ENCODE results near the gene SDCCAG8.

SDCCAG8 gene

DNA sequence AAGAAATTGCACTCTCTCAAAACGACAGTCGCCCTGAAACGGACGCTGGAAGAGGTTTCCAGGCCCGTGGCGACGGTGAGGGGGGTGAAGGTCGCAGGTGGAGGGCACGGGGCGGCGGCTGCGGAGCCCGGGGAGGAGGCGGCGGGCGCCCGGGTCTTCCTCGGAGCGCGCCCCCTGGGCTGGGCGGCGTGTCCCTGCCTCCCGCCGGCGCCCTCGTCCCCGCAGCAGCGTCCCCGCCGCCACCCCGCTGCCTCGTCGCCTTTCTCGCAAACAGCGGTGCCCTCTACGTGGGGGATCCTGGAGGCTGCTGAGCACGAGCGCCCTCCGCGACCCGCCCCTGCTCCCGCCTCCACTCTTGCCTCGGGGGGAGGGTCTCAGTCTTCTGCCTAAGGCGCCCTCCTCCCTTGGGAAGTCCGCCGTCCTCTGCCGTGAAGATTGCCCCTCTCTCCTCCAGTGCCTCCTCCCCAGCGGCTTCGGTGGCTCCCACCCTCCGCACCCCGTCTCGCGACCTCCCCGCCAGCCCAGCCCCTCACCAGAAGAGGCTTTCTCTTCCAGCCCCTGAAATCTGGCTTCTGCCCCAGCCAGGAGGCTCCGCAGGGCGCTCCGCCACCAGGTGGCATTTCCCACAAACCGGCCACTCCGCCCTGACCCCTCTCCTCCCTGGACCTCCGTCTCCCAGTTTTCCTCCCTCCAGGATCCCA lies 227.4 kb downstream of the SDCCAG8 start:
- no peak for DNase-seq (ENCODE audit: low spot score)

DNA sequence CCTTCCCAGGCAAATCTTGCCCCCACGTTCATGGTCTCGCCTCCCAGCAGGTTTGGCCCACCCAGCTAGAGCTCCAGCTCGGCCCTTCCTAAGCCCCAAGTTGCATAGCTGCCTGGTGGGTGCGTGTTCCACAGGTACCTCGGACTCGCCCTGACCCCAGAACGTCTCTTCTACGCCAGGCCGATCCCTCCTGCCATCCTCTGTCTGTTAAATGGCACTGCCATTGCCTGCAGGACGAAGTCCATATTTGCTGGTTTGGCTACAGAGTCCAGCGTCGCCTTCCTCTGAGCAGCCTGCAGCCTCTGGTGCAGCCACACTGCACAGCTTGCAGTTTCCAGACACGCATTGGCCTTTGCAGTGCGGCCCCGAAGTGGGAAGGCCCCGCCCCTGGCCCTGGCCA lies 228.1 kb downstream of the SDCCAG8 start:
- no peak for DNase-seq (ENCODE audit: low spot score)

DNA sequence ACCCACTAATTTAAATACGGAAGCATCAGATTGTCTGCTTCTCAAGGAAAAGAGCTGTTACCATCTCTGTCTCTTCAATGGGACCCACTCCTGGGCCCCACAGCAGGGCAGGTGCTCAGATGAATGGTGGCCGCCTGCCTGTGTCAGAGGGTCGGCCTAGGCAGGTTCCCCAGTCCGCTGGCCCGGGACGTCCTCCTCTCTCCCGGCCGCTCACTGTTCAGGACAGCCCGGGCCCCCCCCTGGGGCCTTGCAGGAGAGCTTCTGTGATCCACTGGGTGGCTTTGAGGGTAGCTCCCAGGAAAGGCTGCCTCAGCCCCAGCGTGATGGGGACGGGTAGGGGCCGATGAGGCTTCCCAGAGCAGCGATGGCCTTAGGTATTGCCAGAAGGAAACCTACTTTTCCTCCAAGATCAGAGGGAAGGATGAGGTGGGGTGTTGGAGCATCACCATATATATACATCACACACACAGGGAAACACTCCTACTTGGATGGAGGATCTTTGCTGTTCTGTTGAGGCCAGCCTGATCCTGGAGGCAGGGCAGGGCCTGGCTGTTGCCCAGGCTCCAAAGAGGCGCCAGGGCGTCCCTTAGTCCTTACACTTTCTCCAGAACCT lies 231.3 kb downstream of the SDCCAG8 start:
- no peak for DNase-seq (ENCODE audit: low spot score)

DNA sequence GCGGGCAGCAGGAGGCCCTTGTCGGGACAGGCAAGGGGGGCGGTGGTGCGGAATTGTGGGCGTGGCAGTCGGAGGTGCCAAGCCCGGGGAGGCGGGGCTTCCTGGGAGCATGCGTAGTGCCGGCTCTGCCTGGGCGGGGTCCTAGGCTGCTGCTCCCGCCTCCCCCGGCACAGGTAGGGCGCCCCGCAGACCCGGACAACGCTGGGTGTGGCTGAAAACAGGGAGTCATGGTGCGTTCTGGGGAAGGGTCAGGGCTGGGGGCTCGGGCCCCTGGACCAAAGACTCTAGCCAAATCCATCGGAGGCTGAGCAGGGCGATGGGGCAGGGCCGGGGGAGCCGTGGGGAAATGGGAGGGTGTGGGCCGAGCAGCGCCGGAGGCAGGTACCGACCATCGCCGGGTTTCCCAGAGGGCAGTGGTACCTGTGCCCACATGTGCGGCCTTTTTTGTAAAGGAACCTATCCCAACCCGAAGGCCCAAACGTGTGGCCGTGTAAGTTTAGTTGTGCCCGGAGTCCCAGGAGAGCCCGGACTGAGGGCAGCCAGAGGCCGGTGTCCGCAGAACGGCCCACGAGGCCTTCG lies 231.9 kb downstream of the SDCCAG8 start:
- DNase-seq (ENCODE audit: low spot score), result no peak

DNA sequence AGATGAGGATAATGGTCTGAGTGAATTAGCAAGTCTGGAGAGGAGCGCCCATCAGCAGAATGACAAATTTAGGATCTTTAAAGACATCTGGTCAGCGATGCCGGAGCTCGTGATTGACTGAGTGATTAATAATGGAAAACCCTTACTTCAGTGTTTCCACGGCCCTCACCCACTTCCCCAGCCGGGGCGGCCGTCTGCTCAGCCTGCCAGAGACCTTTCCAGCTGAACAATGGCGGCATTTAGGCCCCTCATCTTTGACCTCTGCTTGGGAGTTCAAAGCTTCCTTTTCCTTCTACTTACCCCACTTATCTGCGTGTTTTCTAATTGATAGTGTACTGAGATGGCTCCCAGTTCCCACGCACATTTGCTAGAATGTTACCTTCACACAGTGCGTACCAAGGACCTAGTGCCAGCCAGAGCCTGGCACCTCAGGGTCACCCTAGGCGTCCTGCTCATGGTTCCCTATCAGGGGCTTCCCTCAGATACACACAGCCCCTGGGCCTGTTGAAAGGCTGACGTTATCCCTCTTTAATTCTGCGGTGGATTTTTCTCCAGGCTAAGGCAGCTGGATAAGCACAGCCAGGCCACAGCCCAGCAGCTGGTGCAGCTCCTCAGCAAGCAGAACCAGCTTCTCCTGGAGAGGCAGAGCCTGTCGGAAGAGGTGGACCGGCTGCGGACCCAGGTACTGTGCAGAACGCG lies 232.8 kb downstream of the SDCCAG8 start:
- no peak for DNase-seq (ENCODE audit: low spot score)

DNA sequence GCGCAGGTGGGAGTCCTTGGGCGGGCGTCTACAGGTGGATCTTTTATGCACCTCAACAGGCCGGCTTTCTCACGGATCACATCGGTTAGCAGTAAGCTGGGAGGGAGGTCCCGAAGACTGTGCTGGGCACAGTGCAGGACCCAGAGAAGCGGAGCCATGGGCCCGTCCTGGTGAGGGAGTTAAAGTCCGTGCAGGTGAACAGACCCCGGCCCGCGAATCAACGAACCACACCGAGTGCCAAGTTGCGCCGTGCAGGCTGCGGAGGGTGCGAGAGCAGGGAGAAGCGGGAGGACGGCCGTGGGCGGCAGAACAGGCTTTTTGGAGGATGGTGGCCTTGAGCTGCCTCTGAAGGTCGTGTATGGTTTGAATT lies 233.3 kb downstream of the SDCCAG8 start:
- DNase-seq (ENCODE audit: low spot score), result no peak

DNA sequence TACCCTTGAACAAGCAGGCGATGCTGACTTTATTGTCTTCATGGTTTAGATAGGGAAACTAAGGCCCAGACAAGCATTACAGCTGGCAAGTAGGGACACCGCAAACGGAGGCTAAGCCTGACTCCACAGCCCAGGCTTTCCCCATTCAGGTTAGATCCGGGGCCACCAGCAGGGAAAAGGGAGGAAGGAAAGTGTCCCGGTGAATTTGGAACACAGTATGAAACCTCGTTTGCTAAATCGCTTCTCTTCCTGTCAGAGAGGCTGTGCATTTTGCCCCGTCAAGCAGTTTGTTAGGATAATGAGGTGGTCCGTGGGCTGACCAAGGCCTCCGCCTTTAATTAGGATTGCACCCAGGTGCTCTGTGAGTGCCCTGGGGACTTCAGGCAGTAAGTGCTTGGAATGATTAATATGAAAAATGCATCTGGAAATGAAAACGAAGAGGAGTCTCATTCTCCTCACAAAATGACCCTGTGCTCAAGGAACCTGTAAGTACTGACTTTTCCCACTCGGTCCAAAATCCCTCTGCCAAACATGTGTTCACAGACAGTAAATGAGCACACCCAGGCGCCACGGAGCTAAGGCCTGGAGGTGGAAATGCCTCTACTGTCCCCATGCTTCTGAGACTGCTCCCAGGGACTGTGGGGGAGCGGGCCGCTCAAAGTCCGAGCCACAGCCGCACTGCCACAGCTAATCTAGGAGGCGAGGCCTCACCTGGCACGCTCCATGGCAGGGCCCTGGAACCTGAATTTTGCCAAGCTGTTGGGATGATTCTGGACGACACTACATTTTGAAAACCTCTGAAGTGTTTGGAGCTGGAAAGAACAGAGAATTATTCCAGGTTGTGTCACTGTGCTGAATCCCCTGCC lies 234.1 kb downstream of the SDCCAG8 start:
- DNase-seq (ENCODE audit: low spot score), result no peak

DNA sequence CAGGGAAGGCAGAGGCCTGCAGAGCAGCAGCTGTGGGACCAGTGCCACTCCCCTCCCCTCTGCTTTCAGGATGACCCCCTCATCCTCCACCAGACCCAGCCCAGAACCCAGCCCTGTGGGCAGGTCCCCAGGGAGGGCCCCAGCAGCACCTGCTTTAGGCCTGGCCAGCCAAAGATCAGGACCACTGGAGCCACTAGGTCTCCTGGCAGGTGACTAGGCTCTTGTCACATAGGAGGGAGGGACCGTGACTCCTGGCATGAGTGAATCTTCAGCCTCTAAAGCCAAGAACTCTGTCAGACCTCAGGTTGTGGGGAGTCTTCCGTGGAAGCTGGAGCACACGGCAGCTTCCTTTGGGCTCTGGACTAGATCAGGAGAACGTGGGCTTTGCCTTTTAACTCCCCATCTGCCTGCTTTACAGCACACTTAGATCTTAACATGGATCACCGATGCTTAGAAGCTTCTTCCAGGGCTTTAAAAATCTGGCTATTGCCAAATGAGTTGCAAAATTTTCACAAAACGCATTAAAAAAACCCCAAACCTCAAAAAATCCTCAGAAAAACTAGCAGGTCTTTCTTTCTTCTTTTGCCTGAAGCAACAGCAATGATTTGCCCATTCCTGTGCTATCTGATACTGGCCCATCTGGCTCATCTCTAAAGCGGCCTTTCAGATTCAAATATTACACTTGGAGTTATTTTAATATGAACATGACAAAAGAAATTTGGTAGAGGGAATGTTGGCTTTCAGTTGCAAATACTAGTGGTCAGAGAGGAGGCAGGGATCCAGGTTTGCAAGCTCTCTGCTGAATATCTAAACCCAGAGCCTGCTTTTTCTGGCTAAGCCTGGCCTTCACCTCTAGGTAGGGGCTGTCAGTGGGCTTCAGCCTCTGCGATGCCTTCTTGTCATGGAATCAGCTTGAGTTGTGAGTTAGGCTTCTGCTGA lies 235.2 kb downstream of the SDCCAG8 start:
- DNase-seq (ENCODE audit: low spot score), result no peak

DNA sequence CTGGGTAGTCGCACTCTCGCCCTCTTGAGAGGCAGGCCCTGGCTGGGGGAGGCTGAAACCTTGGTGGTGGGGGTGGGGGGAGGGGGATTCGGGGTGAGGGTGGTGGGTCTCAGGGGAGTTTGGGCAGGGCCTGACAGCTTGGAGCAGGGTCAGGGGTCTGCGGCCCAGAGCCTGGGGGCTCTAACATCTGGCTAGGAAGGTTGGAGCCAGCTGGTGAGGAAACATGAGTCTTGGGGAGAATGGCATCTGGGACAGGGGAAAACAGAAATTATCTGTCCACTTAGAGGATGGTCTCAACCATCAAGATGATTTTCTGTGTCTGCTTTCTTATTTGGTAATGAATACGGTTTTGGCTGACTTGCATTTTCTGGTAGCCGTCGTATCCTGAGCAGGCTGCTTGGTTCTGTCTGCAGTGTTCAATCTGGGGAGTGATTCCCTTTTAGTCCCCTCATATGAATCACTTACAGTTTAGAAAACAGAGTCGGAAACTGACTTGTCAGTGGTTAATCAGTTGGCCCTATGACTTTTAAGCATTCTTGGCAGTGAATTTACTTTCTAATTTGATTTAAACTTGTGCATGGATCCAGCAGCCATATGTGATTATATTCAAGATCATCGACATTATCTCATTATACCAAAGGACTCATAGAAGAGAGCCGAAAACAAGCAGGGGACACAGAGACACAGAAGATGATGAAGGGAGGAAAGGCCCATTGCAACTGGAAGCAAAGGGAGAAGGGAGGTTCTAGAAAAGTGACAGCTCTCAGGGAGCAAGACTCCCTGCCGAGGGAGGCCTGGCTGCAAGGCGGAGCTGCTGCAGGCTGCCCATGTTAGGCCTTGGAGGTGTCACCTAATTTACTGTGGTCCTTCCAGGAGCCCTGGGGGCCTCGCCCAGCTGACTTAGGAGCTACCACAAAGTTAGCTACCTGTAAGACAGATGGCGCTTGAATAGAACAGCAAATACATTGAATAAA lies 237.6 kb downstream of the SDCCAG8 start:
- DNase-seq (ENCODE audit: low spot score), result no peak

DNA sequence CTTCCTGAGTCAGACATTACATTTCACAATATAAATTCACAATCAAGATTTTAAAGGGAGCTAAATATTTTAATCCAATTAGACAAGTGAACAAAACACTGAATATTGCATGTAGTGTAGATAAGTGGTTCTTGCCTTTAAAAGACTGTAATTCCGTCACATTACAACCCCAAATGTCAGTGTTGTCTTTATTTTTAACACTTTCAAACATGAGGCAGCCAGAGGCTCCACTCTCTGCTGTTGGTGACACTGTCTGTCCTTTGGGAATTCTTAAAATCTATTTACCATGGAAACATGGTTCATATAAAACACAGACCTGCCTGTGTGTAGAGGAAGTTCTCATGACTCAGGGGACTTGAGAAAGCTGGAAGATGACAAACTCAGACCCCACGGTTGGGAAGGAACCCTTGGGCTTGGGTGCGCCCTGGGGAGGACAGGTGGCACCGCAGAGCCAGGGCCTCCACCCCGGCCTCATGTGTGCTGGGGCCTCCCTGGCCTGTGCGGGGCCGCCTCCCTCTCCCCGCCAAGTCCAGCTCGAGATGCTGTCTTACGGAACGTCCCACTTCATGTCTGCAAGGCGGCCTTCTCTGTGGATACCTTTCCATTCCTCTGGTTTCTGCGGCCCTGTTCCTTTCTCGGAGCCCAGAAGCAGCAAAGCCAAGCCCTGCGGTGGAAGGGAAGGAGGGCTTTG lies 239.0 kb downstream of the SDCCAG8 start:
- no peak for DNase-seq (ENCODE audit: low spot score)

DNA sequence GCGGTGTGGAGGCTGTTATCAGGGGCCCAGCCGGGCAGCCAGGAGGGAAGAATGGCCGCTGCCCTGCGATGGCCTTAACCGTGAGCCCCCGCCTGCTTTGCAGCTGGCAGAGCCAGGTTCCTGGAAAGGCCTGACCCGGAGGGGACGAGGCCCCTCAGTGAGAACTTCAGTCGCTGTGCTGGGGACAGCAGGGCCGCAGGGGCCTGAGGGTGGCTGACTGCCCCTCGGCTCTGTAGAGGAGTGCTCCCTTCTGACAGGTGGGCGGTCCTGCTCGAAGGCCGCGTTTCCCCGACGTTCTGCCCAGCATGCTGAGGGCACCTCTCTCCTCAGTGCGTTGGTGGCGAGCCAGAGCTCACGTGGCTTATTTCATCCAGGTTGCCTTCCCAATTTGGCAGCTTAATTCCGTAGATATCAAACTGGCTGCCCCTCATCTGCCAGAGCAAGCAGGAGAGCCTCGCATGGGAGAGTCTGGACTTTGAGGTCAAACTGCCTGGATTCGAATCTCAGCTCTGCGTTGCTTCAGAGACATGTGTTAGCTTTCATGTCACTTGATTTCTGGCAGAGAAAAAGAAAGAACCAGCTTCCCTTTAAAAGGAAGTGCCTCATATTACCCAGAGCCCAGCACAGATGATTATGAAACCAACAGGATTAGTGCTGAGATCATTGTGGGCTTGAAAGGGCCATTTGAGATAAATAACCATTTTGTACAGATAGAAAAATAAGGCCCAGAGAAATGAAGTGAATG lies 239.8 kb downstream of the SDCCAG8 start:
- no peak for DNase-seq (ENCODE audit: low spot score)

DNA sequence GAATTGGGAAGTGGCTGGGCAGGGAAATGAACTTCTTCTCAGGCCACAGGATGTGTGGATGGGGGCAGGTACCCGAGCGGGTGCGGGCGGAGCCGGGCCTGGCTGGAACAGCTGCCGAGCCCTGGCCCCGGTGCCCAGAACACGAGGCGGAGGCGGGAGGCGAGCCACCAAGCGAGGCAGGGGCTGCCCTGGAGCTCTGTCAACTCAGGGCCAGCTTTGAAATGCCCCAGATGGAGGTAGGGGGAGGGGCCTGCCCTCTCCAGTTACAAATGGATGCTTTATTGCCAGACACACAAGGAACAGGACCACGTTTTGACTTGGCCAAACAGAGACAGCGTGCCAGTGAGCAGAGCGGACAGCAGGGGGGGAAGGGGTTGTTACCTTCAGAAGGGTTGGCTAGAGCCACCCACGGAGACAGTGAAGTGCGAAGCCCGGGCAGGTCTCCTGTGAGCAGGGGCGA lies 240.4 kb downstream of the SDCCAG8 start:
- DNase-seq (ENCODE audit: low spot score), result peak; percentile 90

DNA sequence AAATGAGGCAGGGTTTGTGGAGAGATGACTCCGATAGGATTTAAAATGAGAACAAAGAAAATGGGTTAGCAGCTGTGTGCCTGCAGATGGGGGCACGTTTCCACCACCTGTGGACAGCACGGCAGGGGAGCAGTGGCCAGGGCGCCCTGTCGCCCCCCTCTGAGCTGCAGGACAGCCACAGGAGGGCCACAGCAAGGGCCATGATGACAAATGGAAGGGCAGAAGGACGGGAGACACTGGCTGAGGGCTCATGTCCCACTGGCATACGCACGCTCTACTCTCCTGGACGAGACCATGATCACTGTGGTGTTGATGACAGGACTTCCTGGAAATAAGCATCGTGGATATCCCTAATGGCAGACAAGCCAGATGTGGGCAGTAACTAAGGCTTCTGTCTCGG lies 241.0 kb downstream of the SDCCAG8 start:
- DNase-seq (ENCODE audit: low spot score), result no peak

DNA sequence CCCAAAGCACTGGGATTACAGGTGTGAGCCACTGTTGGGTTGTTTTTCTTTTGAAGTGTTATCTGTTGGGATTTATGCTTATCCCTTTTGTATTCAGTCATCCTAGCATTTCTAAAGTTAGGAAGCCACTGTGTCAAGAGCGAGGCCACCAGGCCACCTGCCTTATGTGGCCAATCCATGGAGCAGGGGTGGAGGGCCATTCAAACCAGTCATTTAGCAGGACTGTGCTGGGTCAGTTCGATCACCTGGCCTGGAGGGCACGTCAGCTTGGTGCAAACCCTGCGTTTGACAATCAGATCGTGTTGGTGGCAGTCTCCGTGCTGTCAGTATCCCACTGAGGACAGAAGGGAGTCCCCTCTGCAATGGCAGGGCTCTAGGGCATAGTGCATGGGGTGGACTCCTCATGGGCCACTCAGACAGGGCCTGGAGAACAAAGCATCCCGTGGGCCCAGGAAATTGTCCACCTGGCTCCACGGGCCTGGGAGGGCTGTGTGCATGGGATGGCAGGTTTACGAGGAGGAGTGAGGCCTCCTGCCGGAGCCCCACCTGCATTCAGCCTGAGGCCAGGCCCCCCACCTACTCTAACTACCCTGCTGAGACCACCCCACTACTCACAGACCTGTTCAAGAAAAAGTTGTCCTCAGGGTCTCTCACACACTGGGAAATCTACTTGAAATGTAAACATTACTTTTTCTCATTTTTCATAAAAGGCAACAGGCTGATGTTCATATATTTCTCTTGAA lies 242.3 kb downstream of the SDCCAG8 start:
- no peak for DNase-seq (ENCODE audit: low spot score)

DNA sequence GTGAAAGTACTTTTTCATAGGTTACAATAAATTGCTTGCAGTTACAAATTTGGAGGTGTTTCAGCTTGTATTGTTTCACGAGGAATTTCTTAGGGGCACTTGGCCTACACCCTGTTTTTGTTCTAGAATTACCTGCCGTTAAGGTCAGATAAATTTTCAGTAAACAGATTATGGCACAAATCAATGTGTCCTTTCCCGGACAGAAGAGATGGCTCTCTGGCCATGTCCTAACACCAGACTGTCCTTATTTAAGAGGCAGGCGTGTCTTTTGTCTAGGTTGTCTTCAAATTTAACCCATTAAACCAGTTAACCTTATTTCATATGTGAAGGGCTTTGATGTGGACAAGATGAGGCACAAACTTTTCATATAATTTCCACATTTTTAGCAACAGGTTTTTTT lies 243.4 kb downstream of the SDCCAG8 start:
- DNase-seq (ENCODE audit: low spot score), result no peak

DNA sequence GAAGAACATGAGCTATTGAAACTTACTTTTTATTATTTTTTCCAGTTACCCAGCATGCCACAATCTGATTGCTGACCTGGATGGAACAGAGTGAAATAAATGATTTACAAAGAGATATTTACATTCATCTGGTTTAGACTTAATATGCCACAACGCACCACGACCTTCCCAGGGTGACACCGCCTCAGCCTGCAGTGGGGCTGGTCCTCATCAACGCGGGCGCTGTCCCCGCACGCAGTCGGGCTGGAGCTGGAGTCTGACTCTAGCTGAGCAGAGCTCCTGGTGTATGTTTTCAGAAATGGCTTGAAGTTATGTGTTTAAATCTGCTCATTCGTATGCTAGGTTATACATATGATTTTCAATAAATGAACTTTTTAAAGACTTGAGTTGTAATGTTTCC lies 243.9 kb downstream of the SDCCAG8 start:
- DNase-seq (ENCODE audit: low spot score), result no peak

DNA sequence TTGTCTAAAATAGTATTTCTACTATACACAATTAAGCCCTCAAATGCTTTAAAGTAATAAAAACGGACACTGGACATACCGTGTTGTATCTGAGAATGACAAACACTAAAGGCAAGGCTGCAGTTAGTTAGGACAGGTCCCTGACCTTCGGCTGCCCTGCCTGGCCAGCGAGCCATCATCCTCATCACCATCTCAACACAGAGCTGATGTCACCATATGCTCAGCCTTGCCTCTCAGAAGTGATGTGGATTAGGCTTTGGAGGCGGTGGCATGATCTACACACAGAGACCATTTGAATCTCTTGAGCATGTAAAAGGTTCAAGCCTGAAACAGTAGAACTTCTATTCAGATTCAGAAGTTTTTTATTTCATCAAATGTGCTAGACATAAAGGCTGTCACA lies 244.7 kb downstream of the SDCCAG8 start:
- no peak for DNase-seq (ENCODE audit: low spot score)

DNA sequence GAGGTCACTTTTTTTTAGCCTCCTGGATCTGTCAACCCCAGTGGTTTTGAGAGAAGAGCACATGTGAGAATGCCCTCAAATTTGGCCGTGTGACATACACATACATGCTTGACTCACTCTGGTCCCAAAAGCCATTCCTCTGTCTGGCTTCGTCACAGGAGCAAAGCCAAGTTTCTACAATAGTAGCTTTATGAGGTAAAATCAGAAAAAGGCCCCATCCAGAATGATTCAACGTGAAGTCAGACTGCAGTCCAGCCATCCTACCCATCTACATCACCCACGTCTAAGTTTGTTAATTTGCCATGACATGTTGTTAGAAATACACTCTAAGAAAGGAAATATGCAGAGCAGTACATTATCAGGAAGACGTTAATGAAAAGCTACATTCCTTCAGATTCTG lies 245.2 kb downstream of the SDCCAG8 start:
- peak; percentile 68 for DNase-seq (ENCODE audit: low spot score)

All from globus pallidus (tissue), 1 donor.